WTC11 (cell line): Measurements from ENCODE around the gene STK31. TPM values are rescaled to one million over a fixed set of nuclear protein-coding genes. Genes with fewer than 3 reads are reported as not detected.

Source experiments
- ATAC-seq: fragments of 200-7000 bp; cut with Tn5 transposase; 2 replicates; pipeline ENCODE4 v1.10.0; 2021; ENCODE audit warnings: mild to moderate bottlenecking, moderate library complexity
- CTCF ChIA-PET: fragments of 300-600 bp; sonication (Branson Sonifier 250); formaldehyde crosslinking; loops from one replicate; lab custom pipeline; 2021; ENCODE audit warnings: antibody characterized with exemption; lab: Charles Lee
- POLR2A ChIA-PET: fragments of 350-600 bp; sonication (Branson Sonifier 250); formaldehyde crosslinking; loops from one replicate; lab custom pipeline; 2021; ENCODE audit warnings: antibody characterized with exemption; lab: Charles Lee
- DNase-seq: peaks from one replicate; pipeline ENCODE4 v3.0.0; 2021; ENCODE audit warnings: low spot score
- H3K27ac Mint-ChIP-seq: 2 replicates; pipeline ENCODE4 v1.8.0; 2021; ENCODE audit warnings: mixed read lengths
- H3K27me3 Mint-ChIP-seq: 2 replicates; pipeline ENCODE4 v1.8.0; 2021; ENCODE audit warnings: low read depth, mild to moderate bottlenecking, moderate library complexity, mixed read lengths
- H3K36me3 Mint-ChIP-seq: 2 replicates; pipeline ENCODE4 v1.8.0; 2021; ENCODE audit warnings: mixed read lengths
- H3K4me1 Mint-ChIP-seq: 2 replicates; pipeline ENCODE4 v1.8.0; 2022; ENCODE audit warnings: mixed read lengths
- H3K4me3 Mint-ChIP-seq: 2 replicates; pipeline ENCODE4 v1.8.0; 2021; ENCODE audit warnings: mild to moderate bottlenecking, moderate library complexity, mixed read lengths
- H3K9me3 Mint-ChIP-seq: 2 replicates; pipeline ENCODE4 v1.8.0; 2021; ENCODE audit warnings: mixed read lengths
- ATF3 ChIP-seq: sonication (generic); formaldehyde crosslinking; conservative IDR thresholded peaks from 2 replicates; pipeline ENCODE4 v1.8.1; 2022; ENCODE audit warnings: mild to moderate bottlenecking, missing genetic modification reagents
- CBFB ChIP-seq: sonication (generic); formaldehyde crosslinking; IDR thresholded peaks from 2 replicates; pipeline ENCODE4 v1.8.1; 2022; ENCODE audit warnings: mild to moderate bottlenecking, low read depth, missing genetic modification reagents
- ELF4 ChIP-seq: sonication (generic); formaldehyde crosslinking; IDR thresholded peaks from 2 replicates; pipeline ENCODE4 v1.8.1; 2022; ENCODE audit warnings: low read depth, mild to moderate bottlenecking, moderate library complexity, missing genetic modification reagents
- FOXP1 ChIP-seq: sonication (generic); formaldehyde crosslinking; IDR thresholded peaks from 2 replicates; pipeline ENCODE4 v1.8.0; 2022; ENCODE audit warnings: missing genetic modification reagents, mild to moderate bottlenecking, moderate library complexity, borderline replicate concordance
- GTF2I ChIP-seq: fragments of 250-450 bp; sonication (Bioruptor Pico); conservative IDR thresholded peaks from 2 replicates; pipeline ENCODE4 v1.4.0; 2021; ENCODE audit warnings: mild to moderate bottlenecking
- JUN ChIP-seq: sonication (generic); formaldehyde crosslinking; IDR thresholded peaks from 2 replicates; pipeline ENCODE4 v1.8.0; 2023; ENCODE audit warnings: mild to moderate bottlenecking, missing genetic modification reagents
- KAT7 ChIP-seq: sonication (generic); formaldehyde crosslinking; IDR thresholded peaks from 2 replicates; pipeline ENCODE4 v1.8.1; 2023; ENCODE audit warnings: missing genetic modification reagents, mild to moderate bottlenecking, borderline replicate concordance
- RELA ChIP-seq: sonication (generic); formaldehyde crosslinking; IDR thresholded peaks from 2 replicates; pipeline ENCODE4 v1.8.1; 2022; ENCODE audit warnings: missing genetic modification reagents, mild to moderate bottlenecking, borderline replicate concordance
- RORB ChIP-seq: fragments of 250-450 bp; sonication (Bioruptor Pico); IDR thresholded peaks from 2 replicates; pipeline ENCODE4 v1.9.0; 2021; ENCODE audit warnings: mild to moderate bottlenecking
- SMAD3 ChIP-seq: sonication (generic); formaldehyde crosslinking; IDR thresholded peaks from 2 replicates; pipeline ENCODE4 v1.8.0; 2022; ENCODE audit warnings: missing genetic modification reagents, mild to moderate bottlenecking, borderline replicate concordance
- ZNF219 ChIP-seq: sonication (generic); formaldehyde crosslinking; IDR thresholded peaks from 2 replicates; pipeline ENCODE4 v1.8.0; 2023; ENCODE audit warnings: missing genetic modification reagents, mild to moderate bottlenecking, borderline replicate concordance
- ZNF532 ChIP-seq: fragments of 250-450 bp; sonication (Bioruptor Pico); IDR thresholded peaks from 2 replicates; pipeline ENCODE4 v1.9.0; 2021; ENCODE audit warnings: mild to moderate bottlenecking, borderline replicate concordance
- ZSCAN18 ChIP-seq: fragments of 250-450 bp; sonication (Bioruptor Pico); IDR thresholded peaks from 2 replicates; pipeline ENCODE4 v2.1.2; 2022; ENCODE audit warnings: mild to moderate bottlenecking, moderate library complexity
- total RNA-seq: library from RNA; stranded (reverse); gene quantifications from 3 replicates; pipeline ENCODE4 v1.2.3, GENCODE V29; 2021
- TF ChIP-seq, protein P1 (sequence below): sonication (generic); formaldehyde crosslinking; IDR thresholded peaks from 2 replicates; pipeline ENCODE4 v1.8.1; 2023; ENCODE audit warnings: mild to moderate bottlenecking, missing genetic modification reagents
- TF ChIP-seq, protein P2 (sequence below): sonication (generic); formaldehyde crosslinking; IDR thresholded peaks from 2 replicates; pipeline ENCODE4 v1.8.0; 2022; ENCODE audit warnings: mild to moderate bottlenecking, missing genetic modification reagents
- TF ChIP-seq, protein P3 (sequence below): sonication (generic); formaldehyde crosslinking; IDR thresholded peaks from 2 replicates; pipeline ENCODE4 v1.8.0; 2022; ENCODE audit warnings: missing genetic modification reagents
- TF ChIP-seq, protein P4 (sequence below): sonication (generic); formaldehyde crosslinking; IDR thresholded peaks from 2 replicates; pipeline ENCODE4 v1.8.1; 2022; ENCODE audit warnings: low read depth, missing genetic modification reagents, borderline replicate concordance
- TF ChIP-seq, protein P5 (sequence below): sonication (generic); formaldehyde crosslinking; IDR thresholded peaks from 2 replicates; pipeline ENCODE4 v1.8.0; 2023; ENCODE audit warnings: missing genetic modification reagents

Gene STK31
- total RNA-seq, 1 experiment from 2014 or later, result 0.42 TPM

DNA sequence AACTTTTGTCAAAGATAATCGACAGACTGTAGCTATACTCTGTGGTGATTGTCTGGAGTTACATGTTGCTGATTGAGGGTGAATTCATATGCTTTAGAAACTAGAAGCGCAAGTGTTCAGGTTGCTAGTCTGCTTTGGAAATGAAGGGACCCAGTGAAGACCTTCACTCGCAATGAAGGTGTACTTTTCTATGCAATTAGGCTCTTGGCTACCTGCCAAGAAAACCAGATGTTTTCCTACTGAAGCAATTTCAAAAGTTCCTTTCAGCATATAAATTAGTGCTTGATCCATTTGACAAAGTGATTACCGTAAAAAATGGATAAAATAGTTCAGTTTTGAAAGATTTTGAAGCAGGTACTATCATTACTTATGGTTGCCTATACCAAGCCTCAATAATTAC is 10.0 kb upstream of the STK31 start:
- no peaks in the 10 kb centered on the region for H3K4me1 Mint-ChIP-seq
- ChIA-PET CTCF (interaction anchor here (1.8 kb wide), 1 partner anchor 153 kb away, joined by 7 read pairs; no protein-coding TSS in a partner anchor), POLR2A (interaction anchor here (0.7 kb wide), 1 partner anchor 176 kb away, joined by 3 read pairs; no protein-coding TSS in a partner anchor)
- DNase-seq, result no peak
- peaks cover 3% of the 10 kb centered on the region; the same call in 1 of the 2 replicates for H3K27me3 Mint-ChIP-seq
- TF ChIP-seq ELF4 (CRISPR knock-in tag) (no peak), RELA (CRISPR knock-in tag) (no peak), JUN (CRISPR knock-in tag) (no peak), CBFB (no peak), ZNF219 (no peak), ATF3 (CRISPR knock-in tag) (no peak), ZSCAN18 (CRISPR knock-in tag) (no peak), FOXP1 (no peak), ZNF532 (CRISPR knock-in tag) (no peak), SMAD3 (CRISPR knock-in tag) (no peak), RORB (no peak), GTF2I (no peak), KAT7 (no peak)
- TF ChIP-seq, protein P1, sequence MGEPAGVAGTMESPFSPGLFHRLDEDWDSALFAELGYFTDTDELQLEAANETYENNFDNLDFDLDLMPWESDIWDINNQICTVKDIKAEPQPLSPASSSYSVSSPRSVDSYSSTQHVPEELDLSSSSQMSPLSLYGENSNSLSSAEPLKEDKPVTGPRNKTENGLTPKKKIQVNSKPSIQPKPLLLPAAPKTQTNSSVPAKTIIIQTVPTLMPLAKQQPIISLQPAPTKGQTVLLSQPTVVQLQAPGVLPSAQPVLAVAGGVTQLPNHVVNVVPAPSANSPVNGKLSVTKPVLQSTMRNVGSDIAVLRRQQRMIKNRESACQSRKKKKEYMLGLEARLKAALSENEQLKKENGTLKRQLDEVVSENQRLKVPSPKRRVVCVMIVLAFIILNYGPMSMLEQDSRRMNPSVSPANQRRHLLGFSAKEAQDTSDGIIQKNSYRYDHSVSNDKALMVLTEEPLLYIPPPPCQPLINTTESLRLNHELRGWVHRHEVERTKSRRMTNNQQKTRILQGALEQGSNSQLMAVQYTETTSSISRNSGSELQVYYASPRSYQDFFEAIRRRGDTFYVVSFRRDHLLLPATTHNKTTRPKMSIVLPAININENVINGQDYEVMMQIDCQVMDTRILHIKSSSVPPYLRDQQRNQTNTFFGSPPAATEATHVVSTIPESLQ (CRISPR knock-in tag), result no peak
- TF ChIP-seq, protein P2, sequence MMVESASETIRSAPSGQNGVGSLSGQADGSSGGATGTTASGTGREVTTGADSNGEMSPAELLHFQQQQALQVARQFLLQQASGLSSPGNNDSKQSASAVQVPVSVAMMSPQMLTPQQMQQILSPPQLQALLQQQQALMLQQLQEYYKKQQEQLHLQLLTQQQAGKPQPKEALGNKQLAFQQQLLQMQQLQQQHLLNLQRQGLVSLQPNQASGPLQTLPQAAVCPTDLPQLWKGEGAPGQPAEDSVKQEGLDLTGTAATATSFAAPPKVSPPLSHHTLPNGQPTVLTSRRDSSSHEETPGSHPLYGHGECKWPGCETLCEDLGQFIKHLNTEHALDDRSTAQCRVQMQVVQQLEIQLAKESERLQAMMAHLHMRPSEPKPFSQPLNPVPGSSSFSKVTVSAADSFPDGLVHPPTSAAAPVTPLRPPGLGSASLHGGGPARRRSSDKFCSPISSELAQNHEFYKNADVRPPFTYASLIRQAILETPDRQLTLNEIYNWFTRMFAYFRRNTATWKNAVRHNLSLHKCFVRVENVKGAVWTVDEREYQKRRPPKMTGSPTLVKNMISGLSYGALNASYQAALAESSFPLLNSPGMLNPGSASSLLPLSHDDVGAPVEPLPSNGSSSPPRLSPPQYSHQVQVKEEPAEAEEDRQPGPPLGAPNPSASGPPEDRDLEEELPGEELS (CRISPR knock-in tag), result no peak
- TF ChIP-seq, protein P3, sequence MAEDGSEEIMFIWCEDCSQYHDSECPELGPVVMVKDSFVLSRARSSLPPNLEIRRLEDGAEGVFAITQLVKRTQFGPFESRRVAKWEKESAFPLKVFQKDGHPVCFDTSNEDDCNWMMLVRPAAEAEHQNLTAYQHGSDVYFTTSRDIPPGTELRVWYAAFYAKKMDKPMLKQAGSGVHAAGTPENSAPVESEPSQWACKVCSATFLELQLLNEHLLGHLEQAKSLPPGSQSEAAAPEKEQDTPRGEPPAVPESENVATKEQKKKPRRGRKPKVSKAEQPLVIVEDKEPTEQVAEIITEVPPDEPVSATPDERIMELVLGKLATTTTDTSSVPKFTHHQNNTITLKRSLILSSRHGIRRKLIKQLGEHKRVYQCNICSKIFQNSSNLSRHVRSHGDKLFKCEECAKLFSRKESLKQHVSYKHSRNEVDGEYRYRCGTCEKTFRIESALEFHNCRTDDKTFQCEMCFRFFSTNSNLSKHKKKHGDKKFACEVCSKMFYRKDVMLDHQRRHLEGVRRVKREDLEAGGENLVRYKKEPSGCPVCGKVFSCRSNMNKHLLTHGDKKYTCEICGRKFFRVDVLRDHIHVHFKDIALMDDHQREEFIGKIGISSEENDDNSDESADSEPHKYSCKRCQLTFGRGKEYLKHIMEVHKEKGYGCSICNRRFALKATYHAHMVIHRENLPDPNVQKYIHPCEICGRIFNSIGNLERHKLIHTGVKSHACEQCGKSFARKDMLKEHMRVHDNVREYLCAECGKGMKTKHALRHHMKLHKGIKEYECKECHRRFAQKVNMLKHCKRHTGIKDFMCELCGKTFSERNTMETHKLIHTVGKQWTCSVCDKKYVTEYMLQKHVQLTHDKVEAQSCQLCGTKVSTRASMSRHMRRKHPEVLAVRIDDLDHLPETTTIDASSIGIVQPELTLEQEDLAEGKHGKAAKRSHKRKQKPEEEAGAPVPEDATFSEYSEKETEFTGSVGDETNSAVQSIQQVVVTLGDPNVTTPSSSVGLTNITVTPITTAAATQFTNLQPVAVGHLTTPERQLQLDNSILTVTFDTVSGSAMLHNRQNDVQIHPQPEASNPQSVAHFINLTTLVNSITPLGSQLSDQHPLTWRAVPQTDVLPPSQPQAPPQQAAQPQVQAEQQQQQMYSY, result no peak
- TF ChIP-seq, protein P4, sequence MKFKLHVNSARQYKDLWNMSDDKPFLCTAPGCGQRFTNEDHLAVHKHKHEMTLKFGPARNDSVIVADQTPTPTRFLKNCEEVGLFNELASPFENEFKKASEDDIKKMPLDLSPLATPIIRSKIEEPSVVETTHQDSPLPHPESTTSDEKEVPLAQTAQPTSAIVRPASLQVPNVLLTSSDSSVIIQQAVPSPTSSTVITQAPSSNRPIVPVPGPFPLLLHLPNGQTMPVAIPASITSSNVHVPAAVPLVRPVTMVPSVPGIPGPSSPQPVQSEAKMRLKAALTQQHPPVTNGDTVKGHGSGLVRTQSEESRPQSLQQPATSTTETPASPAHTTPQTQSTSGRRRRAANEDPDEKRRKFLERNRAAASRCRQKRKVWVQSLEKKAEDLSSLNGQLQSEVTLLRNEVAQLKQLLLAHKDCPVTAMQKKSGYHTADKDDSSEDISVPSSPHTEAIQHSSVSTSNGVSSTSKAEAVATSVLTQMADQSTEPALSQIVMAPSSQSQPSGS (CRISPR knock-in tag), result no peak
- TF ChIP-seq, protein P5, sequence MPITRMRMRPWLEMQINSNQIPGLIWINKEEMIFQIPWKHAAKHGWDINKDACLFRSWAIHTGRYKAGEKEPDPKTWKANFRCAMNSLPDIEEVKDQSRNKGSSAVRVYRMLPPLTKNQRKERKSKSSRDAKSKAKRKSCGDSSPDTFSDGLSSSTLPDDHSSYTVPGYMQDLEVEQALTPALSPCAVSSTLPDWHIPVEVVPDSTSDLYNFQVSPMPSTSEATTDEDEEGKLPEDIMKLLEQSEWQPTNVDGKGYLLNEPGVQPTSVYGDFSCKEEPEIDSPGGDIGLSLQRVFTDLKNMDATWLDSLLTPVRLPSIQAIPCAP (CRISPR knock-in tag), result no peak
- H3K27ac Mint-ChIP-seq, result no peak overlapping the region
- peaks cover 13% of the 10 kb centered on the region for H3K9me3 Mint-ChIP-seq
- H3K36me3 Mint-ChIP-seq, result peaks cover 39% of the 10 kb centered on the region
- ATAC-seq, result no peak
- H3K4me3 Mint-ChIP-seq, result no peak overlapping the region
